ENCODE measurements around the gene ZNF532.

DNA sequence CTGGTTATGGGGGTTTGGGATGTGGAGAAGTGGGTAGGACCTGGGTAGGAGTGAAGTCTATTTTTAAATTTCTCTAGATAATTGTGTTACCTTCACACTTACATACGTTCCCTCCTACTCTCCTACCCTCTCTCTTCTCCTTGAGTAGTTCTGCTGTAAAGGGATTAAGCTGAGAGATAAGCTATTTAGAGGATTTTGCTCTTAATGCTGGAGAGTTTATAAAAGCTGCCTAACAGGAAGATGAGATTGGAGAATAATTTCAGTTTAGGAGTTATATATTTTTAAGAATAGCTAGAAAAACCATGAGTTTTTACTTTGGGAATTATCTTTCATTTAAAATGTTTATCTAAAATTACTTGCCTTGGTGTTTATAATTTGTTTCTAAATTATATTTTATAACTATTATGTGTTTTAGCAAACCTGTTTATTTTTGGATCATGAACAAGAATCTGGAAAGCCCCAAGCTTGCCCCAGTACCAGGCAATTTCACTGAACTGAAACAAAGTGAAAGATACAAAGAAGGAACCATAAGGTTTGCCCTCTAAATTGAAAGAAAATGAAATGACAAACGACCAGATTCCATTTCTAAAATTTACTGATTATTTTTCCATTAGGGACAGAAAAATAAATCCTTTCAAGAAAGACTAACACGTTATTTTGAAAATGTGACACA is 101.5 kb downstream of the ZNF532 start:
- no peak for TF ChIP-seq CTCF (IDR thresholded peaks at IDR 0.05; ENCODE audit: low read length)
- no peak for TF ChIP-seq EZH2 (IDR thresholded peaks at IDR 0.05; ENCODE audit: borderline replicate concordance, low read length)

Measured in OCI-LY1 (cell line).